SU-DHL-6 (cell line): ENCODE measurements around the gene CPT1B.

Source experiments
- H2AFZ ChIP-seq: fragments of 200-600 bp; sonication (generic); 2 replicates; pipeline ENCODE4 v1.6.1; 2014; ENCODE audit warnings: low read depth, mild to moderate bottlenecking, moderate library complexity, mixed read lengths, antibody characterized with exemption, low read length; ENCODE audit not compliant: severe bottlenecking
- H3F3A ChIP-seq: fragments of 200-600 bp; shearing (Covaris generic); 2 replicates; pipeline ENCODE4 v1.6.0; 2016; ENCODE audit warnings: antibody characterized with exemption, mild to moderate bottlenecking; ENCODE audit not compliant: insufficient read depth
- H3K27ac ChIP-seq: fragments of 200-600 bp; sonication (generic); 2 replicates; pipeline ENCODE4 v1.5.1; 2016; ENCODE audit warnings: low read depth, mild to moderate bottlenecking, low read length, moderate library complexity, mixed read lengths
- H3K27me3 ChIP-seq: fragments of 200-600 bp; sonication (generic), shearing (Covaris generic); 2 replicates; pipeline ENCODE4 v1.6.0; 2014; ENCODE audit warnings: mild to moderate bottlenecking, low read length
- H3K36me3 ChIP-seq: fragments of 200-600 bp; sonication (generic); 2 replicates; pipeline ENCODE4 v1.6.1; 2014; ENCODE audit warnings: mild to moderate bottlenecking, low read length, mixed read lengths
- H3K4me2 ChIP-seq: fragments of 300-600, 200-600 bp; shearing (Covaris generic), sonication (generic); 2 replicates; pipeline ENCODE4 v1.6.0; 2014; ENCODE audit warnings: low read length, low read depth, mild to moderate bottlenecking; ENCODE audit not compliant: poor library complexity, severe bottlenecking
- H3K4me3 ChIP-seq: fragments of 200-600 bp; sonication (generic); 2 replicates; pipeline ENCODE4 v1.5.1; 2014; ENCODE audit warnings: antibody characterized with exemption, low read length, mild to moderate bottlenecking, mixed read lengths; ENCODE audit not compliant: insufficient read depth, poor library complexity, severe bottlenecking
- H3K79me2 ChIP-seq: fragments of 200-600 bp; sonication (generic); 2 replicates; pipeline ENCODE4 v1.6.1; 2014; ENCODE audit warnings: mild to moderate bottlenecking, low read length, moderate library complexity; ENCODE audit not compliant: insufficient read depth
- H3K9ac ChIP-seq: fragments of 200-600 bp; sonication (generic); 2 replicates; pipeline ENCODE4 v1.7.0; 2014; ENCODE audit warnings: mild to moderate bottlenecking, low read length
- H3K9me2 ChIP-seq: fragments of 200-600 bp; sonication (generic); replicated peaks from 2 replicates; pipeline ENCODE4 v1.6.1; 2014; ENCODE audit warnings: low read length; ENCODE audit not compliant: insufficient read depth
- H3K9me3 ChIP-seq: fragments of 200-600 bp; sonication (generic); 2 replicates; pipeline ENCODE4 v1.6.1; 2014; ENCODE audit warnings: low read length, mixed read lengths; ENCODE audit not compliant: insufficient read depth
- H4K20me1 ChIP-seq: fragments of 200-600 bp; sonication (generic); 2 replicates; pipeline ENCODE4 v1.6.1; 2014; ENCODE audit warnings: low read depth, mild to moderate bottlenecking, antibody characterized with exemption, low read length, moderate library complexity, mixed read lengths
- EZH2phosphoT487 ChIP-seq: fragments of 200-600 bp; sonication (generic), shearing (Covaris generic); conservative IDR thresholded peaks from 2 replicates; pipeline ENCODE4 v1.6.1; 2018; ENCODE audit warnings: mild to moderate bottlenecking, antibody characterized with exemption, low read length, moderate library complexity, mixed read lengths
- TF ChIP-seq, protein P1 (sequence below): fragments of 200-600 bp; sonication (generic); IDR thresholded peaks from one replicate; pipeline ENCODE4 v1.5.1; 2017; ENCODE audit warnings: antibody characterized with exemption, mild to moderate bottlenecking, low read length, moderate library complexity; ENCODE audit not compliant: insufficient read depth, poor library complexity, severe bottlenecking

CPT1B gene

DNA sequence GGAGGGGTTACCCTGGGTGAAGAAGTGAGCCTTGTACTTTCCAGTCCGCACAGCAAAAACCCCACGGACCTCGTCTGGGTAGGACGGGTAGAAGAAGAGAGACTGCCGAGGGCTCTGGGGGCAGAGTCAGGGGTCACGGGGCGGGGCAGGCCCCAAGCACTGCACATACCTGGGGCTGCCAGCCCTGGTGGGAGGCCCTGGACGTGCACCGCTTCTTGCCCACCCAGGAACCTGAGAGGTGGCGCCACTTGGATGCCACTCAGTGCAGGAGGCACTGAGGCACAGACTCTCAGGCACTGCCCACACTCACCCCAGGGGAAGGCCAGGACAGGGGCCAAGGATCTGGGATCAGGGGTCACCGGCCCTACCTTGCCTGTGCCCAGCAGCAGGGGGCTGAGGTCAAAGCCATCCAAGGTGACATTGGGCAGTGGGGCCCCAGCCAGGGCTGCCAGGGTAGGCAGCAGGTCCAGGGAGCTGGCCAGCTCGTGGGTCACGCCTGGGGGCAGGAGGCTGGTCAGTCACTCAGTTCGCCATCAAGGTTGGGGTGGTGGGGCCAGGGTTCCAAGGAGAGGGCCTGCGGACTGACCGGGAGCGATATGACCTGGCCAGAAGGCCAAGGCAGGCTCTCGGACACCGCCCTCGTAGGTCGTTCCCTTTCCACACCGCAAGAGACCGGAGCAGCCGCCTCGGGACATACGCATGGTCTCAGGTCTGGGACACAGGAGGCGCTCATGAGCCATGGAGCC, 47.5 kb upstream of the CPT1B start:
- Histone ChIP-seq H3K4me2 (no peak overlapping the region), H3K27ac (no peak overlapping the region), H3K4me3 (no peak overlapping the region), H3K9ac (no peak overlapping the region), H3K79me2 (no peaks in the 10 kb centered on the region; the same call in 1 of the 2 replicates), H3K9me3 (no peaks in the 10 kb centered on the region), H2AFZ (no peak overlapping the region), H3K36me3 (no peaks in the 10 kb centered on the region), H4K20me1 (no peaks in the 10 kb centered on the region), H3F3A (peaks cover 15% of the 10 kb centered on the region), H3K27me3 (no peaks in the 10 kb centered on the region), H3K9me2 (no peaks in the 10 kb centered on the region)
- no peak for TF ChIP-seq EZH2phosphoT487
- TF ChIP-seq, protein P1, sequence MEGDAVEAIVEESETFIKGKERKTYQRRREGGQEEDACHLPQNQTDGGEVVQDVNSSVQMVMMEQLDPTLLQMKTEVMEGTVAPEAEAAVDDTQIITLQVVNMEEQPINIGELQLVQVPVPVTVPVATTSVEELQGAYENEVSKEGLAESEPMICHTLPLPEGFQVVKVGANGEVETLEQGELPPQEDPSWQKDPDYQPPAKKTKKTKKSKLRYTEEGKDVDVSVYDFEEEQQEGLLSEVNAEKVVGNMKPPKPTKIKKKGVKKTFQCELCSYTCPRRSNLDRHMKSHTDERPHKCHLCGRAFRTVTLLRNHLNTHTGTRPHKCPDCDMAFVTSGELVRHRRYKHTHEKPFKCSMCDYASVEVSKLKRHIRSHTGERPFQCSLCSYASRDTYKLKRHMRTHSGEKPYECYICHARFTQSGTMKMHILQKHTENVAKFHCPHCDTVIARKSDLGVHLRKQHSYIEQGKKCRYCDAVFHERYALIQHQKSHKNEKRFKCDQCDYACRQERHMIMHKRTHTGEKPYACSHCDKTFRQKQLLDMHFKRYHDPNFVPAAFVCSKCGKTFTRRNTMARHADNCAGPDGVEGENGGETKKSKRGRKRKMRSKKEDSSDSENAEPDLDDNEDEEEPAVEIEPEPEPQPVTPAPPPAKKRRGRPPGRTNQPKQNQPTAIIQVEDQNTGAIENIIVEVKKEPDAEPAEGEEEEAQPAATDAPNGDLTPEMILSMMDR, result no peak

DNA sequence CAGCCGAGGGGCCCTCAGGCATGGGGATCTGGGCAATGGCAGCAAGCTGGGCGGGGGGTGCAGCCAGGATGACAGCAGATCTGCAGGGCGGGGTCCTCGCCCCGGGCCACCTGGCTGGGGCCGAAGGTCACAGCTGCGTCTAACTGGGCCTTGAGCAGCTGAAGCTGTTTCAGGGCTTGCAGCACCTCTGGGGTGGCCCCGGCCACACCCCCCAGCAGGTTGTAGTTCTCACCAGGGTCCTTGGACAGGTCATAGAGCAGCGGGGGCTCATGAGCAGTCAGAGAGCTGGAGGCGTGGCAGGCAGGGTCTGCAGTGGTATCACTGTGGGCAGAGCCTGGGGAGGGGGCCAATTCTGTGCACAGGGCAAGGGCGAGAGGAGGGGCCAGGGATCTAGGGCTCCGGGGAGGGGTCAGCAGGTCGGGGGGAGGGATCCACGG, 46.9 kb upstream of the CPT1B start:
- no peaks in the 10 kb centered on the region; the same call in 1 of the 2 replicates for H3K79me2 ChIP-seq

DNA sequence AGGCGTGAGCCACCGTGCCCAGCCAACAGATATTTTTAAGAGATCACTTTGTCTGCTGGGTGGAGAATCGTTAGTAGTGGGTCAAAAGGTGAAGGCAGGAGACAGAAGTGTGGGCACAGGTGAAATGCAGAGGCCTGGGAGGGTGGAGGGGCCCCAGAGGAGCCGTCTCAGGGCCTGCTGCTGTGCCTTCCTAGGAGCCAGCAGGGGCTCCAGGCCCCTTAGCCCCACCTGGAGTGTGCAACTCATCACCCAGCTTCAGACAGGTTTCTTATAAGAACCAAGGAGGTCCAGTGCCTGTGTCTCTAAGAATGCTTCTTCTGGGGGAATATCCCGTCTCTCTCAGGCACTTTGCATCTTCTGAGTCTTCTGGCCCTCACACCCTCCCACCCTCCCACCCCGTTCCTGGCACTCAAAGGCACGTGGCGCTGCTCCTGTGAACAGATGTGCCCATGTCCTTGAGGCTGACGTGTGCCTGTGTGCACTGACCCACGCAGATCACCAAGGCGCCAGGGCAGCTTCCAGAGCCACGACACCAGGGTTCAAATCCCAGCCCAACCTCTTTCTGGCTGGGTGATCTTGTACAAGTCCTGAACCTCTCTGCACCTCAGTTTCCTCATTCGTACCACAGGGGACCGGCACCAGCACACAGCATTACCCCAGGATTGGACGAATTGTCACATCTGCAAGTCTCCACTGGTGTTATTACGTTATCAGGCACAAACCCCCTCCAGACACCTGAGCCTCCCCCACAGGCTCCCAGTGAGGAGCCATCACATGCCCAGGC, 46.3 kb upstream of the CPT1B start:
- peaks cover 18% of the 10 kb centered on the region for H3F3A ChIP-seq
- H3K9me2 ChIP-seq, result no peaks in the 10 kb centered on the region
- no peak overlapping the region for H3K9ac ChIP-seq
- H3K4me2 ChIP-seq, result no peak overlapping the region
- no peaks in the 10 kb centered on the region for H4K20me1 ChIP-seq
- TF ChIP-seq, protein P1, result no peak
- TF ChIP-seq EZH2phosphoT487, result no peak
- no peak overlapping the region for H3K4me3 ChIP-seq
- no peak overlapping the region for H3K27ac ChIP-seq
- no peaks in the 10 kb centered on the region for H3K27me3 ChIP-seq
- H3K36me3 ChIP-seq, result no peaks in the 10 kb centered on the region
- H2AFZ ChIP-seq, result no peak overlapping the region
- H3K79me2 ChIP-seq, result no peaks in the 10 kb centered on the region; the same call in 1 of the 2 replicates
- no peaks in the 10 kb centered on the region for H3K9me3 ChIP-seq

More for the DNA sequence above, 46.9 kb upstream of the CPT1B start:
- TF ChIP-seq, protein P1, result no peak
- no peak for TF ChIP-seq EZH2phosphoT487
- no peaks in the 10 kb centered on the region for H3K36me3 ChIP-seq
- no peak overlapping the region for H3K9ac ChIP-seq
- no peak overlapping the region for H3K4me3 ChIP-seq
- H3F3A ChIP-seq, result peaks cover 18% of the 10 kb centered on the region
- H4K20me1 ChIP-seq, result no peaks in the 10 kb centered on the region
- no peak overlapping the region for H3K27ac ChIP-seq
- H2AFZ ChIP-seq, result no peak overlapping the region
- H3K27me3 ChIP-seq, result no peaks in the 10 kb centered on the region
- H3K9me3 ChIP-seq, result no peaks in the 10 kb centered on the region
- H3K4me2 ChIP-seq, result no peak overlapping the region
- H3K9me2 ChIP-seq, result no peaks in the 10 kb centered on the region
